GM10248 (cell line): Measurements from ENCODE around the gene DRC3.

Experiments
- CTCF ChIA-PET: fragments of 300-600 bp; sonication (Branson Sonifier 250); formaldehyde crosslinking; extraction: SDS; loops from one replicate; lab custom pipeline; 2021; ENCODE audit warnings: antibody characterized with exemption; lab: Yijun Ruan, JAX
- POLR2A ChIA-PET: fragments of 350-650 bp; sonication (Branson Sonifier 250); formaldehyde crosslinking; extraction: SDS; loops from one replicate; lab custom pipeline; 2020; ENCODE audit warnings: antibody characterized with exemption; lab: Yijun Ruan, JAX
- DNase-seq: peaks from one replicate; pipeline ENCODE4 v3.0.0; 2012; ENCODE audit errors: extremely low spot score
- CTCF ChIP-seq: IDR thresholded peaks from 2 replicates; pipeline ENCODE4 v1.5.1; 2012; ENCODE audit warnings: mild to moderate bottlenecking, low read depth; ENCODE audit errors: extremely low read depth, missing control alignments, control extremely low read depth

Gene DRC3

GRCh38 chr17:18000030-18000408, 27.4 kb downstream of the DRC3 start:
- no peak for TF ChIP-seq CTCF
- ChIA-PET CTCF (no interaction called here), POLR2A (no interaction called here)
- DNase-seq = no peak

- ChIA-PET CTCF (interaction anchor here (1.2 to 1.4 kb wide), 2 partner anchors 12 to 59 kb away, joined by 3 read pairs; no protein-coding TSS in a partner anchor), POLR2A (no interaction called here)
- no peak for DNase-seq
- TF ChIP-seq CTCF = no peak
Measured at GRCh38 chr17:18002171-18002570, 29.5 kb downstream of the DRC3 start.

- ChIA-PET POLR2A (no interaction called here), CTCF (interaction anchor here (0.7 to 1.5 kb wide), 7 partner anchors 10 to 85 kb away, joined by 3 to 5 read pairs (median 4); no protein-coding TSS in a partner anchor)
- TF ChIP-seq CTCF = no peak
- DNase-seq = no peak
Measured at GRCh38 chr17:18004345-18004744, 31.7 kb downstream of the DRC3 start.

- CTCF ChIA-PET = interaction anchor here (0.7 to 1.5 kb wide), 6 partner anchors 11 to 86 kb away, joined by 3 to 5 read pairs (median 4); no protein-coding TSS in a partner anchor
- TF ChIP-seq CTCF = no peak
- DNase-seq = no peak
- POLR2A ChIA-PET = no interaction called here
Measured at GRCh38 chr17:18004884-18005305, 32.2 kb downstream of the DRC3 start.

GRCh38 chr17:18005496-18005895, 32.8 kb downstream of the DRC3 start:
- TF ChIP-seq CTCF = no peak
- ChIA-PET CTCF (interaction anchor here (1.5 kb wide), 1 partner anchor 86 kb away, joined by 5 read pairs; no protein-coding TSS in a partner anchor), POLR2A (no interaction called here)
- no peak for DNase-seq

- ChIA-PET POLR2A (no interaction called here), CTCF (interaction anchor here (1.2 to 2.9 kb wide), 3 partner anchors 17 to 27 kb away, joined by 3 to 7 read pairs (median 3); no protein-coding TSS in a partner anchor)
- TF ChIP-seq CTCF = no peak
- DNase-seq = no peak
Measured at GRCh38 chr17:18006495-18007239, 34.0 kb downstream of the DRC3 start.
